HEK293T (cell line): ENCODE results near the gene EPHX1.

ENCODE experiments used
- ARNT ChIP-seq: fragments of 450-650 bp; IDR thresholded peaks from 2 replicates; pipeline ENCODE4 v1.6.1; 2017; ENCODE audit warnings: mild to moderate bottlenecking
- BHLHE40 ChIP-seq: fragments of 450-650 bp; IDR thresholded peaks from 2 replicates; pipeline ENCODE4 v1.6.1; 2016; ENCODE audit warnings: mild to moderate bottlenecking, moderate library complexity, borderline replicate concordance
- CTBP1 ChIP-seq: fragments of 450-650 bp; IDR thresholded peaks from 2 replicates; pipeline ENCODE4 v1.6.1; 2016; ENCODE audit warnings: borderline replicate concordance
- FOXK2 ChIP-seq: fragments of 450-650 bp; IDR thresholded peaks from 2 replicates; pipeline ENCODE4 v1.6.1; 2016; ENCODE audit warnings: mild to moderate bottlenecking
- FOXM1 ChIP-seq: fragments of 450-650 bp; IDR thresholded peaks from 2 replicates; pipeline ENCODE4 v1.6.1; 2017; ENCODE audit warnings: mild to moderate bottlenecking, borderline replicate concordance
- HDGF ChIP-seq: fragments of 450-650 bp; IDR thresholded peaks from 2 replicates; pipeline ENCODE4 v1.6.1; 2017; ENCODE audit warnings: antibody characterized with exemption, borderline replicate concordance
- L3MBTL2 ChIP-seq: fragments of 450-650 bp; conservative IDR thresholded peaks from 2 replicates; pipeline ENCODE4 v1.6.1; 2016; ENCODE audit warnings: mild to moderate bottlenecking
- LEF1 ChIP-seq: fragments of 450-650 bp; IDR thresholded peaks from 2 replicates; pipeline ENCODE4 v1.6.1; 2017; ENCODE audit warnings: mild to moderate bottlenecking, borderline replicate concordance
- PKNOX1 ChIP-seq: fragments of 450-650 bp; IDR thresholded peaks from 2 replicates; pipeline ENCODE4 v1.6.1; 2016
- SP1 ChIP-seq: fragments of 450-650 bp; IDR thresholded peaks from 2 replicates; pipeline ENCODE4 v1.6.1; 2017
- SUZ12 ChIP-seq: fragments of 450-650 bp; IDR thresholded peaks from 2 replicates; pipeline ENCODE4 v1.6.1; 2016; ENCODE audit warnings: mild to moderate bottlenecking
- TARDBP ChIP-seq: fragments of 450-650 bp; IDR thresholded peaks from 2 replicates; pipeline ENCODE4 v1.6.1; 2016

- no peak for TF ChIP-seq ARNT
- no peak for TF ChIP-seq BHLHE40
- no peak for TF ChIP-seq L3MBTL2
- TF ChIP-seq SP1: no peak
- no peak for TF ChIP-seq FOXM1
- no peak for TF ChIP-seq LEF1
- TF ChIP-seq HDGF: no peak
- TF ChIP-seq SUZ12: no peak
- no peak for TF ChIP-seq FOXK2
- no peak for TF ChIP-seq CTBP1
- no peak for TF ChIP-seq PKNOX1
- no peak for TF ChIP-seq TARDBP
Measured at GRCh38 chr1:225865514-225865913, 55.6 kb downstream of the EPHX1 start.
